ENCODE data around the gene PLEKHG1.

The PLEKHG1 gene

GRCh38 chr6:150640556-150641209 lies 41.0 kb downstream of the PLEKHG1 start:
- DNase-seq (ENCODE audit: low spot score): no peak

GRCh38 chr6:150641398-150642139 lies 41.9 kb downstream of the PLEKHG1 start:
- DNase-seq (ENCODE audit: low spot score): no peak

GRCh38 chr6:150646228-150646627 lies 46.5 kb downstream of the PLEKHG1 start:
- DNase-seq (ENCODE audit: low spot score): no peak

GRCh38 chr6:150647051-150647450 lies 47.4 kb downstream of the PLEKHG1 start:
- no peak for DNase-seq (ENCODE audit: low spot score)

All from HuH-7 (cell line).